HG03457 (cell line): ENCODE measurements around the gene COL1A1.

Experiments
- ATAC-seq: cut with Tn5 transposase; IDR thresholded peaks from one replicate; pipeline ENCODE4 v1.9.1; 2021; ENCODE audit warnings: moderate number of reproducible peaks; ENCODE audit not compliant: unreplicated experiment

The COL1A1 gene

GRCh38 chr17:50157891-50158290 is 43.5 kb downstream of the COL1A1 start:
- ATAC-seq, result no peak

GRCh38 chr17:50155115-50155819 is 46.2 kb downstream of the COL1A1 start:
- no peak for ATAC-seq

- no peak for ATAC-seq
Measured at GRCh38 chr17:50154604-50155003, 46.8 kb downstream of the COL1A1 start.

GRCh38 chr17:50153650-50154575 is 47.5 kb downstream of the COL1A1 start:
- ATAC-seq, result no peak

GRCh38 chr17:50152736-50153135 is 48.7 kb downstream of the COL1A1 start:
- ATAC-seq, result no peak

- ATAC-seq, result no peak
Measured at GRCh38 chr17:50151937-50152547, 49.4 kb downstream of the COL1A1 start.

GRCh38 chr17:50151041-50151936 is 50.1 kb downstream of the COL1A1 start:
- ATAC-seq, result no peak

GRCh38 chr17:50150354-50151040 is 50.9 kb downstream of the COL1A1 start, which contains the start of gene PPP1R9B:
TSS of gene PPP1R9B (minus strand) at chr17:50150677. CDS start at chr17:50150513, 164 bp downstream.
- no peak for ATAC-seq

- no peak for ATAC-seq
Measured at GRCh38 chr17:50149417-50150353, 51.7 kb downstream of the COL1A1 start.

- no peak for ATAC-seq
Measured at GRCh38 chr17:50149091-50149416, 52.4 kb downstream of the COL1A1 start.

GRCh38 chr17:50148226-50149090 is 53.0 kb downstream of the COL1A1 start:
- ATAC-seq, result peak; percentile 36

GRCh38 chr17:50147841-50148225 is 53.6 kb downstream of the COL1A1 start:
- ATAC-seq, result no peak

GRCh38 chr17:50146927-50147665 is 54.3 kb downstream of the COL1A1 start:
- ATAC-seq, result no peak

GRCh38 chr17:50146230-50146926 is 55.1 kb downstream of the COL1A1 start:
- ATAC-seq, result no peak

GRCh38 chr17:50145532-50146229 is 55.8 kb downstream of the COL1A1 start:
- ATAC-seq, result no peak

GRCh38 chr17:50144845-50145531 is 56.4 kb downstream of the COL1A1 start:
- no peak for ATAC-seq
